NCI-H2196 treated with DMSO at 0.1 percent for 48 hours (cell line): ENCODE measurements around the gene TTLL10.

Source experiments
- DNase-seq: peaks from one replicate; lab custom pipeline; 2025; ENCODE audit not compliant: unreplicated experiment; lab: John Stamatoyannopoulos, UW

Gene TTLL10

GRCh38 chr1:1245178-1245816 lies 71.6 kb downstream of the TTLL10 start:
- DNase-seq, result no peak

DNA sequence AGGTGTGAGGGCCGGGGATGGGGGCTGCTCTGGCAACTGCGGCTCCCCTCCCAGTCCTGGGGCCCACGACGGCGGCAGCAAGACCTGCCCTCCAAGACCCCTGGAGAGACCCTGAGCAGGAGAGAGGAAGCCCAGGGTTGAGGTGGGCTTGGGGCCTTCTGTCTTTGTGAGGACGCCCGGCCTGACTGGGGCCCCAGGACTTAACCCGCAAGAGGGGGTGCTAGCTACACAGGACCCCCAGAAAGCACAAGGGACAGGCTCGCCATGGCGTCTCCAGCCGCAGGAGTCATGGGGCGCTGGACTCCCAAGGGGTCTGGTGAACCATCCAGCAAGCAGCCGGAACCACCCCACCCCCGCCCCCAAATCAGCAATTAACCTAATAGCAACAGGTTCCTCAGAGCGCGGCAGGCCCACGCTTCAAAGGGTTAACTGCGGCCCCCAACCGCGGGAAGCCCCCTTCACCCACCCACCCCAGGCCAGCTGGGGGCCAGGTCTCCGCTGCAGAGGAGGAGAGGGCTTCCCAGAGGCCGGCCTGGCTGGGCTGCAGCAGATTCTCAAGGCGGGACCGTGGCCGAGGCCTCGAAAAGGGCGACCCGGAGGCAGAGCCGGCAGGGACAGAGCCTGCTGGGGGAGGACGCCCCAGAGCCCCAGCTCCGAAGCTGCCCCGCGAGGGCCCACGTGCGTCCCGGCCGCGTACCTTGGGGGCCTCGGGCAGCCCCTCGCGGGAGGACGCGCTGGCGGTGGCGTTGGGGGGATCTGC lies 72.3 kb downstream of the TTLL10 start:
- no peak for DNase-seq

DNA sequence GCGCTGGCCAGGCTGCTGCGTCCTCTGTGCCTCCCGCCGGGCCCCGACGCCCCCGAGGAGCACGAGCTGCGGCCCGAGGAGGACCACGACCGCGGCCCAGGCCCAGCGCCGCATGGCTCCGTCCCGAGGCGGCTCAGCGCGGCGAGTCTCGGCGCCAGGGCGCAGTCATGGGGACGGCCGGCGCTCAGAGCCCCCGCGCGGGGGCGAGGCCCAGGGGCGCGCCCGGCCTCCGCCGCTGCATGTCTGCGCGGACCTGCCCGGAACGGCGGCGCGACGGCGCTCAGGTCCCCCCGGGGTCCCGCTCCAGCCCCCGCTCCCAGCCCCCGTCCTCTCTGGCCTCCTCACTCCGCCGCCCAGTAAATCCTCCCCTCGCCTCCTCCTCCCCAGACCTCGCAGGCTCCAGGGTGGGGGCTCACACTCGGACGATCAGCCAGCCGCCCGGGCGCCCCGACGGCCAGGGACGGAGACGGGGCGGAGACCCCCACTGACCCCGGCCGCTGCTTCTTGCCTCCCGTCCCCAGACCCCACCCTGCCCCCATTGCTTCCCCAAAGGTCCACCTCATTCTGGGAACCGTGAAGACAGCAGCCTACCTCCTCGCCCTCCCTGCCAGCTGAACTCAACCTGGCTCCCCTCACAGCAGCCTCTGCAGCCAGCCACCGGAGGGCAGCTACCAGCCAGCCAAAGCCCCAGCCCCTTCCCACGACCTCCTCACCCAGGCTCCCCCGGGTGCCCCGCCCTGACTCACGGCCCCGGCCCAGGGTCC lies 73.1 kb downstream of the TTLL10 start, which contains the start of gene C1QTNF12:
TSS of gene C1QTNF12 (minus strand) at position 146 of the 764 bp plus-strand sequence. CDS start at position 114, 32 bp downstream.
- no peak for DNase-seq

DNA sequence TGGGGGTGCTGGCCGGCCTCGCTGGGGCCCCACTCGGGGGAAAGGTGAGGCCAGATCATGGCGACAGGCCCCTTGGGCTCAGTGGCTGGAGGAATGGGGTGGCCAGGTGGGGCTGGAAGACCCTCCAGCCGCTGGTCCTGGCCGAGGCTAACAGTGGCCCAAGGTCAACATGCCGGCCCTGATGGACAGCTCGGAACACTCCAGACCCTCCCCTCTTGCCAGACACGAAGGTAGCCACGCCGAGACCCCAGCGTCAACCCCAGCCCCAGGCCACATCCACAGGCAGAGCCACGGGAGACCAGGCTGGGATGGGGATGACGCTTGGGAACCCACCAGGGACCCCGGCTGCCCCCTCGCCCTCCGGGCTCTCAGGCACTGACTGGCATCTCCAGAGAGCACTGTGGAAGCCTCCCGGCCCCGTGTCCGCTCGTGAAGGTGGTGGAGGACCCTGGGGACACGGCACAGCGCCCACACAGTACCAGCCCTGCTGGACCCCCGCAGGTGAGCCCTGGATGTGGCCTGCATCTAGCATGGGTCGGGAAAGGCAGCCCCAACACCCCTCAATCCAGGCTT lies 73.7 kb downstream of the TTLL10 start:
- DNase-seq, result no peak
